H1 (cell line): Measurements from ENCODE around the gene C11orf58. TPM values are rescaled to one million over a fixed set of nuclear protein-coding genes. Genes with fewer than 3 reads are reported as not detected.

Source experiments
- CTCF ChIA-PET: fragments of 300-600 bp; sonication (Branson Sonifier 250); formaldehyde crosslinking; loops from one replicate; lab custom pipeline; 2021; ENCODE audit not compliant: partially characterized antibody; lab: Charles Lee
- POLR2A ChIA-PET: fragments of 300-600 bp; sonication (Branson Sonifier 250); formaldehyde crosslinking; loops from one replicate; lab custom pipeline; 2021; ENCODE audit warnings: inconsistent platforms; ENCODE audit not compliant: partially characterized antibody; lab: Charles Lee
- DNase-seq, 2 experiments: peaks; one replicate each; pipeline versions ENCODE4 v3.0.0 to v3.0.0-alpha.2; 2010 to 2022; ENCODE audit warnings: low spot score in 2 of 2, low read depth in 1 of 2, mixed read lengths in 1 of 2
- FAIRE-seq: peaks from 2 replicates; lab custom pipeline; 2011; peaks lifted over from hg19 to GRCh38; lab: Jason Lieb, UNC
- H2AFZ ChIP-seq: 2 replicates; pipeline ENCODE4 v1.8.1; 2012; ENCODE audit warnings: low read length, inconsistent platforms
- H2AK5ac ChIP-seq: 2 replicates; pipeline ENCODE4 v1.6.1; 2013; ENCODE audit warnings: low read depth, low read length
- H2BK120ac ChIP-seq: replicated peaks from 2 replicates; pipeline ENCODE3; 2013; ENCODE audit warnings: low read depth, low read length, inconsistent platforms
- H2BK12ac ChIP-seq: 2 replicates; pipeline ENCODE4 v1.6.1; 2013; ENCODE audit warnings: low read depth, low read length
- H2BK15ac ChIP-seq: 2 replicates; pipeline ENCODE4 v1.6.1; 2013; ENCODE audit warnings: low read length
- H2BK20ac ChIP-seq: 2 replicates; pipeline ENCODE4 v1.6.1; 2013; ENCODE audit warnings: low read length
- H2BK5ac ChIP-seq: 2 replicates; pipeline ENCODE4 v1.6.1; 2013; ENCODE audit warnings: low read depth, low read length
- H3K14ac ChIP-seq: 2 replicates; pipeline ENCODE4 v1.6.1; 2013; ENCODE audit warnings: inconsistent platforms; ENCODE audit not compliant: insufficient read length
- H3K18ac ChIP-seq: 2 replicates; pipeline ENCODE4 v1.6.1; 2013; ENCODE audit warnings: low read length; ENCODE audit errors: extremely low read depth
- H3K23ac ChIP-seq: 2 replicates; pipeline ENCODE4 v1.6.1; 2013; ENCODE audit warnings: inconsistent platforms; ENCODE audit not compliant: insufficient read length
- H3K23me2 ChIP-seq: 2 replicates; pipeline ENCODE4 v1.6.1; 2013; ENCODE audit warnings: low read depth, low read length
- H3K27ac ChIP-seq: 2 replicates; pipeline ENCODE4 v1.6.1; 2011; ENCODE audit warnings: low read depth, low read length, inconsistent platforms
- H3K27me3 ChIP-seq, 4 experiments: replicated peaks in 1 of 4; 1 replicate in 1 of 4; 2 replicates in 3 of 4; pipeline versions ENCODE4 v1.6.1 to v1.8.1; 2011 to 2013; ENCODE audit warnings: low read length in 3 of 4, mild to moderate bottlenecking in 3 of 4, inconsistent platforms in 2 of 4, mixed read lengths in 2 of 4, moderate library complexity in 1 of 4; ENCODE audit not compliant: control insufficient read depth in 3 of 4, insufficient read depth in 3 of 4; ENCODE audit errors: extremely low read depth in 1 of 4
- H3K36me3 ChIP-seq, 4 experiments: 2 replicates each; pipeline versions ENCODE4 v1.6.1 to v1.8.1; 2011 to 2013; ENCODE audit warnings: mild to moderate bottlenecking in 4 of 4, low read length in 3 of 4, moderate library complexity in 2 of 4, control low read depth in 1 of 4, inconsistent platforms in 1 of 4; ENCODE audit not compliant: insufficient read depth in 4 of 4, control insufficient read depth in 2 of 4
- H3K4ac ChIP-seq: replicated peaks from 2 replicates; pipeline ENCODE3; 2013; ENCODE audit warnings: low read length, low read depth, mixed read lengths, inconsistent platforms; ENCODE audit not compliant: insufficient read length
- H3K4me1 ChIP-seq, 4 experiments: replicated peaks in 1 of 4; 1 replicate in 1 of 4; 2 replicates in 3 of 4; pipeline versions ENCODE4 v1.6.1 to v1.8.1; 2011 to 2013; ENCODE audit warnings: low read length in 3 of 4, inconsistent platforms in 2 of 4, mixed read lengths in 1 of 4; ENCODE audit not compliant: insufficient read depth in 4 of 4, control insufficient read depth in 3 of 4
- H3K4me2 ChIP-seq, 2 experiments: 2 replicates each; pipeline versions ENCODE4 v1.6.1 to v1.8.1; 2011 to 2013; ENCODE audit warnings: low read depth in 2 of 2, low read length in 2 of 2, control low read depth in 1 of 2, inconsistent platforms in 1 of 2, mild to moderate bottlenecking in 1 of 2; ENCODE audit not compliant: insufficient read depth in 1 of 2
- H3K4me3 ChIP-seq, 4 experiments: fragments of 200-600, 300-600 bp in 1 of 4; sonication (generic), shearing (Covaris generic), sonication (Bioruptor Twin) in 1 of 4; 2 replicates each; pipeline versions ENCODE4 v1.5.1 to v1.8.1; 2011 to 2016; ENCODE audit warnings: low read length in 4 of 4, low read depth in 3 of 4, control low read depth in 2 of 4, inconsistent platforms in 2 of 4, mild to moderate bottlenecking in 2 of 4, mixed read lengths in 1 of 4, moderate library complexity in 1 of 4; ENCODE audit not compliant: insufficient read depth in 2 of 4; ENCODE audit errors: extremely low read depth in 1 of 4
- H3K56ac ChIP-seq: replicated peaks from 2 replicates; pipeline ENCODE3; 2013; ENCODE audit warnings: low read depth, mild to moderate bottlenecking, mixed read lengths, low read length, inconsistent platforms; ENCODE audit not compliant: insufficient read length
- H3K79me1 ChIP-seq: 2 replicates; pipeline ENCODE4 v1.6.1; 2013; ENCODE audit warnings: low read depth, low read length, control low read depth
- H3K79me2 ChIP-seq, 2 experiments: 2 replicates each; pipeline versions ENCODE4 v1.6.1 to v1.8.1; 2012 to 2013; ENCODE audit warnings: low read length in 2 of 2, mild to moderate bottlenecking in 2 of 2, inconsistent platforms in 1 of 2; ENCODE audit not compliant: insufficient read depth in 2 of 2, control insufficient read depth in 1 of 2
- H3K9ac ChIP-seq, 4 experiments: replicated peaks in 1 of 4; 1 replicate in 1 of 4; 2 replicates in 3 of 4; pipeline versions ENCODE4 v1.6.1 to v1.8.1; 2011 to 2013; ENCODE audit warnings: low read depth in 3 of 4, low read length in 3 of 4, control low read depth in 2 of 4, mild to moderate bottlenecking in 2 of 4, moderate library complexity in 2 of 4, inconsistent platforms in 1 of 4; ENCODE audit errors: extremely low read depth in 1 of 4
- H3K9me3 ChIP-seq, 2 experiments: 2 replicates each; pipeline versions ENCODE4 v1.6.1 to v1.8.1; 2012 to 2013; ENCODE audit warnings: mild to moderate bottlenecking in 2 of 2, moderate library complexity in 2 of 2, control low read depth in 1 of 2, inconsistent platforms in 1 of 2, low read depth in 1 of 2, low read length in 1 of 2, mixed read lengths in 1 of 2; ENCODE audit not compliant: insufficient read depth in 2 of 2
- H4K20me1 ChIP-seq, 2 experiments: replicated peaks in 1 of 2; 2 replicates each; pipeline versions ENCODE3 to v1.8.1; 2011 to 2013; ENCODE audit warnings: inconsistent platforms in 2 of 2, low read length in 2 of 2, mild to moderate bottlenecking in 1 of 2; ENCODE audit not compliant: insufficient read depth in 2 of 2, control insufficient read depth in 1 of 2
- H4K5ac ChIP-seq: 2 replicates; pipeline ENCODE4 v1.6.1; 2013; ENCODE audit warnings: low read length, low read depth, mixed read lengths, inconsistent platforms; ENCODE audit not compliant: insufficient read length
- H4K8ac ChIP-seq: 2 replicates; pipeline ENCODE4 v1.8.0; 2013; ENCODE audit warnings: mild to moderate bottlenecking, moderate library complexity, low read length, inconsistent platforms; ENCODE audit not compliant: insufficient read depth; ENCODE audit errors: extremely low read depth
- H4K91ac ChIP-seq: replicated peaks from 2 replicates; pipeline ENCODE3; 2013; ENCODE audit warnings: low read length, mixed read lengths, inconsistent platforms; ENCODE audit not compliant: insufficient read length
- RNF2 ChIP-seq: fragments of 200-900, 300-1000 bp; sonication (generic); IDR thresholded peaks from 2 replicates; pipeline ENCODE4 v1.7.1; 2016; ENCODE audit warnings: borderline replicate concordance, low read depth, mild to moderate bottlenecking, antibody characterized with exemption, low read length; ENCODE audit not compliant: poor library complexity, severe bottlenecking; ENCODE audit errors: missing control alignments
- WGBS, 2 experiments: shearing (Covaris generic) in 1 of 2; methylation state at CpG; one replicate each; pipeline versions ENCODE4 v1.1.6 to v1.1.7; 2013 to 2015; ENCODE audit warnings: low lambda C conversion rate in 2 of 2, mixed read lengths in 2 of 2, inconsistent platforms in 1 of 2, low coverage in 1 of 2, missing lambda C conversion rate in 1 of 2; ENCODE audit not compliant: insufficient replicate concordance in 2 of 2, insufficient coverage in 1 of 2, insufficient read length in 1 of 2; ENCODE audit errors: extremely low coverage in 1 of 2, missing lambda C conversion rate in 1 of 2; 5-methylcytosine and 5-hydroxymethylcytosine counted together
- polyA plus RNA-seq, 7 experiments: library from polyadenylated mRNA; depleted of rRNA in 3 of 7; stranded (reverse) in 5 of 7; unstranded in 2 of 7; fragments of >200 nt in 5 of 7; fragments of 200-250 nt in 2 of 7; gene quantifications; 1 replicate in 5 of 7; 2 replicates in 1 of 7; 4 replicates in 1 of 7; pipeline versions ENCODE4 v1.2.1 to v1.2.3, GENCODE V29; 2011 to 2013; ENCODE audit warnings: missing spikeins in 2 of 7, mixed read lengths in 2 of 7
- total RNA-seq: library from RNA; stranded (reverse); fragmentation: NEBNext Ultra II Directional; extraction: Animal tissue kit (Norgen Biotek cat#: 25700); gene quantifications from 2 replicates; pipeline ENCODE4 v1.2.1, GENCODE V29; 2021
- TF ChIP-seq, protein P1 (sequence below): IDR thresholded peaks from 2 replicates; pipeline ENCODE4 v1.6.1; 2011; ENCODE audit warnings: low read length, improper control_type of control experiment
- TF ChIP-seq, protein P2 (sequence below): IDR thresholded peaks from 2 replicates; pipeline ENCODE4 v1.6.1; 2012; ENCODE audit warnings: low read length, inconsistent platforms

C11orf58 gene
- total and polyA plus RNA-seq, 2 of the 8 experiments (the other 6 are each of a cell fraction or from before 2014, with no cell fraction given) = 70.7 to 181 TPM

GRCh38 chr11:16769386-16769785, 30.9 kb downstream of the C11orf58 start:
- no peak for FAIRE-seq
- H2AK5ac ChIP-seq = no peak overlapping the region
- no peak overlapping the region for H2BK15ac ChIP-seq
- H4K8ac ChIP-seq = no peak overlapping the region
- no peak overlapping the region for H2BK5ac ChIP-seq
- no peak overlapping the region for H3K18ac ChIP-seq
- H2BK120ac ChIP-seq = no peak overlapping the region
- TF ChIP-seq, protein P1, sequence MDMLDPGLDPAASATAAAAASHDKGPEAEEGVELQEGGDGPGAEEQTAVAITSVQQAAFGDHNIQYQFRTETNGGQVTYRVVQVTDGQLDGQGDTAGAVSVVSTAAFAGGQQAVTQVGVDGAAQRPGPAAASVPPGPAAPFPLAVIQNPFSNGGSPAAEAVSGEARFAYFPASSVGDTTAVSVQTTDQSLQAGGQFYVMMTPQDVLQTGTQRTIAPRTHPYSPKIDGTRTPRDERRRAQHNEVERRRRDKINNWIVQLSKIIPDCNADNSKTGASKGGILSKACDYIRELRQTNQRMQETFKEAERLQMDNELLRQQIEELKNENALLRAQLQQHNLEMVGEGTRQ = no peak
- TF ChIP-seq, protein P2, sequence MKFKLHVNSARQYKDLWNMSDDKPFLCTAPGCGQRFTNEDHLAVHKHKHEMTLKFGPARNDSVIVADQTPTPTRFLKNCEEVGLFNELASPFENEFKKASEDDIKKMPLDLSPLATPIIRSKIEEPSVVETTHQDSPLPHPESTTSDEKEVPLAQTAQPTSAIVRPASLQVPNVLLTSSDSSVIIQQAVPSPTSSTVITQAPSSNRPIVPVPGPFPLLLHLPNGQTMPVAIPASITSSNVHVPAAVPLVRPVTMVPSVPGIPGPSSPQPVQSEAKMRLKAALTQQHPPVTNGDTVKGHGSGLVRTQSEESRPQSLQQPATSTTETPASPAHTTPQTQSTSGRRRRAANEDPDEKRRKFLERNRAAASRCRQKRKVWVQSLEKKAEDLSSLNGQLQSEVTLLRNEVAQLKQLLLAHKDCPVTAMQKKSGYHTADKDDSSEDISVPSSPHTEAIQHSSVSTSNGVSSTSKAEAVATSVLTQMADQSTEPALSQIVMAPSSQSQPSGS = no peak
- TF ChIP-seq RNF2 = no peak
- DNase-seq = no peak
- peaks cover 0 to 2% (median 0%) of the 10 kb centered on the region in 4 experiments; a peak in 1 of 7 replicates for H3K27me3 ChIP-seq
- ChIA-PET CTCF (interaction anchor here (1.0 to 2.1 kb wide), 3 partner anchors 16 to 309 kb away, joined by 3 to 9 read pairs (median 4); partner anchors contain the start of gene RPS13), POLR2A (interaction anchor here (1.5 kb wide), 1 partner anchor 9 kb away, joined by 6 read pairs; no protein-coding TSS in a partner anchor)
- WGBS, 2 experiments = 91% methylated on average over 3 of the region's 4 CpGs; no CpG with 5 or more reads in 1 of the 2 experiments
- H3K9me3 ChIP-seq = no peaks in the 10 kb centered on the region
- H3K36me3 ChIP-seq = no peaks in the 10 kb centered on the region
- no peak overlapping the region for H3K4me3 ChIP-seq
- no peak overlapping the region for H3K23ac ChIP-seq
- no peak overlapping the region for H4K91ac ChIP-seq
- H3K23me2 ChIP-seq = no peaks in the 10 kb centered on the region
- no peak overlapping the region for H3K9ac ChIP-seq
- H3K79me2 ChIP-seq = no peaks in the 10 kb centered on the region
- H3K4me1 ChIP-seq = no peaks in the 10 kb centered on the region
- no peaks in the 10 kb centered on the region for H3K79me1 ChIP-seq
- no peak overlapping the region for H3K27ac ChIP-seq
- no peak overlapping the region for H2BK12ac ChIP-seq
- H4K5ac ChIP-seq = no peak overlapping the region
- H4K20me1 ChIP-seq = no peaks in the 10 kb centered on the region
- H3K4ac ChIP-seq = no peak overlapping the region
- H3K14ac ChIP-seq = no peak overlapping the region
- H3K56ac ChIP-seq = no peak overlapping the region
- H3K4me2 ChIP-seq = no peak overlapping the region
- H2AFZ ChIP-seq = no peak overlapping the region
- no peak overlapping the region for H2BK20ac ChIP-seq
